MCF 10A (cell line): ENCODE results near the gene SLC15A1. TPM values are rescaled to one million over a fixed set of nuclear protein-coding genes. Genes with fewer than 3 reads are reported as not detected.

ENCODE experiments used
- BruUV-seq: library from RNA; stranded (reverse); fragments of 400-500 nt; replicated peaks from 2 replicates; lab custom pipeline; 2021; lab: Mats Ljungman, UMichigan
- CTCF ChIA-PET: fragments of 300-600 bp; sonication (Branson Sonifier 250); formaldehyde crosslinking; extraction: SDS; loops from one replicate; lab custom pipeline; 2021; ENCODE audit warnings: antibody characterized with exemption, inconsistent platforms; lab: Yijun Ruan, JAX
- POLR2A ChIA-PET: fragments of 300-600, 350-650 bp; sonication (Branson Sonifier 250); formaldehyde crosslinking; extraction: SDS; loops from one replicate; lab custom pipeline; 2020; ENCODE audit warnings: antibody characterized with exemption, inconsistent platforms; lab: Yijun Ruan, JAX
- DNase-seq: peaks from one replicate; pipeline ENCODE4 v3.0.0-alpha.2; 2018; ENCODE audit not compliant: unreplicated experiment
- H3K27ac Mint-ChIP-seq: one replicate; pipeline ENCODE4 v1.8.0; 2022; ENCODE audit warnings: mild to moderate bottlenecking, low read depth, mixed read lengths; ENCODE audit not compliant: unreplicated experiment
- H3K27me3 Mint-ChIP-seq: one replicate; pipeline ENCODE4 v1.8.0; 2022; ENCODE audit warnings: mixed read lengths; ENCODE audit not compliant: insufficient read depth, unreplicated experiment
- H3K36me3 Mint-ChIP-seq: one replicate; pipeline ENCODE4 v1.8.0; 2022; ENCODE audit warnings: mild to moderate bottlenecking, moderate library complexity, mixed read lengths; ENCODE audit not compliant: insufficient read depth, unreplicated experiment
- H3K4me1 Mint-ChIP-seq: one replicate; pipeline ENCODE4 v1.8.0; 2022; ENCODE audit warnings: mixed read lengths; ENCODE audit not compliant: insufficient read depth, unreplicated experiment
- H3K4me3 Mint-ChIP-seq: one replicate; pipeline ENCODE4 v1.8.0; 2022; ENCODE audit warnings: mild to moderate bottlenecking, moderate library complexity, mixed read lengths; ENCODE audit not compliant: unreplicated experiment
- H3K9me3 Mint-ChIP-seq: one replicate; pipeline ENCODE4 v1.8.0; 2022; ENCODE audit warnings: mixed read lengths; ENCODE audit not compliant: unreplicated experiment
- intact Hi-C: fragments of 100-400 bp; cut with micrococcal nuclease; formaldehyde crosslinking; loops from 2 replicates; pipeline ENCODE4 v1.14.1; 2022
- total RNA-seq: library from RNA; stranded (reverse); gene quantifications from 2 replicates; pipeline ENCODE4 v1.2.3, GENCODE V29; 2022
- TF ChIP-seq, protein P1 (sequence below): fragments of 200-600 bp; IDR thresholded peaks from one replicate; pipeline ENCODE4 v1.8.0; 2022; ENCODE audit warnings: antibody characterized with exemption, mild to moderate bottlenecking; ENCODE audit not compliant: unreplicated experiment

The SLC15A1 gene
- total RNA-seq, 1 experiment from 2014 or later: not detected

GRCh38 chr13:98740131-98740530 lies 12.3 kb downstream of the SLC15A1 start:
- BruUV-seq: no TSS peak
- Mint-ChIP-seq H3K27me3 (no peaks in the 10 kb centered on the region), H3K27ac (no peak overlapping the region), H3K4me1 (no peaks in the 10 kb centered on the region), H3K9me3 (no peaks in the 10 kb centered on the region), H3K4me3 (no peak overlapping the region), H3K36me3 (no peaks in the 10 kb centered on the region)
- ChIA-PET POLR2A (no interaction called here), CTCF (interaction anchor here (0.6 kb wide), 1 partner anchor 34 kb away, joined by 3 read pairs; no protein-coding TSS in a partner anchor)
- DNase-seq: no peak
- TF ChIP-seq, protein P1, sequence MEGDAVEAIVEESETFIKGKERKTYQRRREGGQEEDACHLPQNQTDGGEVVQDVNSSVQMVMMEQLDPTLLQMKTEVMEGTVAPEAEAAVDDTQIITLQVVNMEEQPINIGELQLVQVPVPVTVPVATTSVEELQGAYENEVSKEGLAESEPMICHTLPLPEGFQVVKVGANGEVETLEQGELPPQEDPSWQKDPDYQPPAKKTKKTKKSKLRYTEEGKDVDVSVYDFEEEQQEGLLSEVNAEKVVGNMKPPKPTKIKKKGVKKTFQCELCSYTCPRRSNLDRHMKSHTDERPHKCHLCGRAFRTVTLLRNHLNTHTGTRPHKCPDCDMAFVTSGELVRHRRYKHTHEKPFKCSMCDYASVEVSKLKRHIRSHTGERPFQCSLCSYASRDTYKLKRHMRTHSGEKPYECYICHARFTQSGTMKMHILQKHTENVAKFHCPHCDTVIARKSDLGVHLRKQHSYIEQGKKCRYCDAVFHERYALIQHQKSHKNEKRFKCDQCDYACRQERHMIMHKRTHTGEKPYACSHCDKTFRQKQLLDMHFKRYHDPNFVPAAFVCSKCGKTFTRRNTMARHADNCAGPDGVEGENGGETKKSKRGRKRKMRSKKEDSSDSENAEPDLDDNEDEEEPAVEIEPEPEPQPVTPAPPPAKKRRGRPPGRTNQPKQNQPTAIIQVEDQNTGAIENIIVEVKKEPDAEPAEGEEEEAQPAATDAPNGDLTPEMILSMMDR: no peak
- intact Hi-C loops: no loop called here

GRCh38 chr13:98738993-98739392 lies 13.5 kb downstream of the SLC15A1 start:
- BruUV-seq: no TSS peak
- intact Hi-C loops: no loop called here
- no peaks in the 10 kb centered on the region for H3K4me1 Mint-ChIP-seq
- no peak overlapping the region for H3K27ac Mint-ChIP-seq
- no peak for DNase-seq
- H3K36me3 Mint-ChIP-seq: no peaks in the 10 kb centered on the region
- TF ChIP-seq, protein P1: no peak
- ChIA-PET CTCF (no interaction called here), POLR2A (no interaction called here)
- no peaks in the 10 kb centered on the region for H3K27me3 Mint-ChIP-seq
- H3K4me3 Mint-ChIP-seq: no peak overlapping the region
- no peaks in the 10 kb centered on the region for H3K9me3 Mint-ChIP-seq

GRCh38 chr13:98738213-98738612 lies 14.3 kb downstream of the SLC15A1 start:
- BruUV-seq: no TSS peak
- TF ChIP-seq, protein P1: no peak
- ChIA-PET CTCF (no interaction called here), POLR2A (interaction anchor here (1.3 kb wide), 1 partner anchor 10 kb away, joined by 5 read pairs; no protein-coding TSS in a partner anchor)
- DNase-seq: no peak
- no peaks in the 10 kb centered on the region for H3K9me3 Mint-ChIP-seq
- no peaks in the 10 kb centered on the region for H3K27me3 Mint-ChIP-seq
- intact Hi-C loops: no loop called here
- H3K27ac Mint-ChIP-seq: no peak overlapping the region
- H3K4me3 Mint-ChIP-seq: no peak overlapping the region
- no peaks in the 10 kb centered on the region for H3K36me3 Mint-ChIP-seq
- no peaks in the 10 kb centered on the region for H3K4me1 Mint-ChIP-seq

GRCh38 chr13:98731925-98732324 lies 20.5 kb downstream of the SLC15A1 start:
- H3K9me3 Mint-ChIP-seq: peaks cover 7% of the 10 kb centered on the region
- TF ChIP-seq, protein P1: no peak
- H3K27me3 Mint-ChIP-seq: no peaks in the 10 kb centered on the region
- H3K4me3 Mint-ChIP-seq: no peak overlapping the region
- H3K36me3 Mint-ChIP-seq: no peaks in the 10 kb centered on the region
- no peaks in the 10 kb centered on the region for H3K4me1 Mint-ChIP-seq
- BruUV-seq: no TSS peak
- intact Hi-C loops: no loop called here
- DNase-seq: no peak
- CTCF ChIA-PET: interaction anchor here (0.6 kb wide), 1 partner anchor 15 kb away, joined by 3 read pairs; no protein-coding TSS in a partner anchor
- POLR2A ChIA-PET: no interaction called here
- no peak overlapping the region for H3K27ac Mint-ChIP-seq
